HG02970 (cell line): Measurements from ENCODE around the gene SLC38A6.
"Not testable (repeated sequence)": the region's sequence is repeated elsewhere in the genome, so short reads cannot be mapped to it uniquely, and the experiment has no call there.

Source experiments
- ATAC-seq: cut with Tn5 transposase; IDR thresholded peaks from one replicate; pipeline ENCODE4 v1.9.1; 2021; ENCODE audit warnings: mild to moderate bottlenecking, moderate library complexity, moderate number of reproducible peaks; ENCODE audit not compliant: unreplicated experiment, low FRiP score

Gene SLC38A6

GRCh38 chr14:61048640-61049039 lies 67.6 kb downstream of the SLC38A6 start:
- no peak for ATAC-seq

DNA sequence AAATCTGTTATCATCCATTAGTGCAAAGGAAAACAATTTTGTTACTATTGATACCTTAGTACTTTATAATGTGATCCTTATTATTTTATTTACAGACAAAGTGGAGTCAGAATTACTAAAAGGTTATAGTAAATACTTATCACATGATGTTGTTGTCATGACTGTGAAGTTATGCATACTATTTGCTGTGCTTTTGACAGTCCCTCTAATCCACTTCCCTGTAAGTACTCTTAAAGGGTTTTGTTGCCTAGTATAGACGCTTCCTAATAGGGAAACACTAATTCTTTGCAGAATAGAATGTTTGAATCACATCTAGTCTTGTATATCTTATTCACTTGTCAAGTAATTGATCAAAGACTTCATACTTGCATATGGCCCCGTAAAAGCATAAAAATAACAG lies 69.4 kb downstream of the SLC38A6 start:
- no peak for ATAC-seq

GRCh38 chr14:61051051-61051450 lies 70.0 kb downstream of the SLC38A6 start:
- no peak for ATAC-seq

DNA sequence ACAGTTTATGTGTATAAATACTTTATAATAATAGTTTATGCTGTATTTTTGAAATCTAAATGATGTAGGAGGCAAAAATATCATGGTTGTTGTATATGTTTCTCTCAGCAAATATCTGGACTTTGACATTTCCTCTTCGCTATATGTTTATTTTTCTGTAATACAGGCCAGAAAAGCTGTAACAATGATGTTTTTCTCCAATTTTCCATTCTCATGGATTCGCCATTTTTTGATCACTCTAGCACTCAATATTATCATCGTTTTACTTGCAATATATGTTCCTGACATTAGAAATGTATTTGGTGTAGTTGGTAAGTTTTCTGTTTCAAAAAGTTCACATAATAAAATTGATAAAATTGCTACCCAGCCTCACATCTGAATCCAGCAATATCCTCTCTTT lies 70.6 kb downstream of the SLC38A6 start:
- no peak for ATAC-seq

GRCh38 chr14:61063461-61063860 lies 82.4 kb downstream of the SLC38A6 start:
- ATAC-seq, result no peak

DNA sequence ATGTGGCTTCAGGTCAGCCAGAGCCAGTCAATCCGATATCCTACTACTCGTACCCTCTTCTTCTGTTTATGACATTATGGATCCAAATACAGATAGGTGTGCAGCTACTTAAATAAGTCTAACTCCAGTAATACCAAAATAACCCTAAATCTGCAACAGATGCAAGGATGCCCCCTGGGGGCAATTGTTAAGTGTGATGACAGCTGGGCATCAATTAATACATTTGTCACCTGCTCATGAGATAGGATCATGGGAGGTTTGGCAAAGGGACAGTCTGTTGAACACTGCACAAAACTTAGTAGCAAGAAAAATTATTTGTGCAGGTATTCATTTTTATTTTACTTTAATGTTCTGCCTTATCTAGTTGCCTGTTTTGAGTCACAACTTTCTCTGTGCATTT lies 83.2 kb downstream of the SLC38A6 start:
- ATAC-seq, result no peak

GRCh38 chr14:61064856-61065255 lies 83.8 kb downstream of the SLC38A6 start:
- no peak for ATAC-seq

DNA sequence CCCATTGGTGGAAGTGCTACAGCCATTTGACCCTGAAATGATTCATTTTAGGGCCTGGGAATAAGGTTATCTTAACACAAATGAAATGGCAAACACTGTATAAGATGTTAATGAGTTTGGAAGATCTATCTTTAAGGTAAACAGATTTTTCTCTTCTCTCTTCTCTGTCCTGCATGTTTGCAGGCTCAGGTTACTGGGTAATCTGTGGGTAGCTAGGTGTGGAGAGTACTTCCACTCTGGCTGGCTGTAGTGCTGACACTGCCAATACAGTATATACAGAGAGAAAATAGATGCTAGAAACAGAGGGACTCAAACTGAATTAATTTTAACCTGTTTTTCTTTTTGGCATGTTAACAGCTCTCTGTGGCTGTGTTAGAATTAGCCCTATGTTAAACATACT lies 84.6 kb downstream of the SLC38A6 start:
- ATAC-seq, result no peak

- not testable (repeated sequence) for ATAC-seq
These were observed 91.4 kb downstream of the SLC38A6 start for GRCh38 chr14:61072442-61072841.

- ATAC-seq, result no peak
These were observed 93.8 kb downstream of the SLC38A6 start for GRCh38 chr14:61074852-61075251.

DNA sequence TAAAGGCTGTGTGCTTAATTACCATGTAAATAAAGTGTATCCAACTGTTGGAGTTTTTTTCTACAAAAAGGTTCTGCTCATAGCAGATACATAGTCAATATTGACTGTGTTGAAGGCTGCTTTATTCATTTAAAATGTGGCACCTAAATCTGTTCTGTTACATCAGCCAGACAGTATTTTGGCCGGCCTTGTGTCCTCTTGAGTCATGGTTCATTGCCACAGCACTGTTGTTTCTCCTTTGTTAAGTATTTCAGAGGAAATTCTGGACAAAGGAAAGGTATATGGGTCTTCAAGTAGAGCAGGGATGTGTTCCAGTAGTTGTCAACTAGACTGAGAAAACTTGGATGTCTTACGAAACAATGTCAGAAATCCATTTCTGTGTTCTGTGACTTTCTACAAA lies 95.5 kb downstream of the SLC38A6 start:
- ATAC-seq, result no peak

GRCh38 chr14:61077437-61077836 lies 96.4 kb downstream of the SLC38A6 start:
- no peak for ATAC-seq

DNA sequence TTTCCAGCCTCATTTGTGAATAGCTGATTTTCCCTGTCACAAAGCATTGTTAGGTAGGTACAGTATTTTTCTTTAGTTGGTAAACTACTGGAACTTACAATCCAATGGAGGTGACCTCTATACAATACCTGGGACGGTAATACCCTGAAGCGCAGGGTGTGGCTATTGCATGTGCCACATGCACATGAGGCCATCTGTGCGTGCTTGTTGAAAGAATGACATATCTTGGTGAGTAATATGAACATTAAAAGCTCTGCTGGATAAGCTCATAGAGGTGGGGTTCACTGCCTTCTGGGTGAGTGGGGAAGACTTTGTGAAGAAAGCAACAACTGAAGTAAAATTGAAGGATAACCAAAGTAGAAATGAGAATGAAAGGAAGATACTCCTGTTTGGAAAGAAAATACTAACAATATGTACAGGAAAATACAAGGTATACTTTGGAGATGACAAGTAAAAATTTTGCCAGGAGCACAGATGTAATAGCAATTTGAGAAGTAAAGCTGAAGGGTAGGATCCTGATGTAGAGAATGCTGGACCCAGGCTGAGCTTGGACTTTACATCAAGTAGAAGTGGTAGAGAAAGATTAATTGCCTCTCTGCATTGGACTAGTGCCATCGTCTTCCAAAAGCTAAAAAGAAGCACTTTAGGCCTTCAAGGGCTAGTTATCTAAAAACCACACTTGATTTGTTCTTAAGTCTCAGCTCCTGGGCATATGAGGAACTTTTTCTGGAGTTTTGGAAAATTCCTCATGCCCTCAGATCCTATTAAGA lies 97.1 kb downstream of the SLC38A6 start:
- ATAC-seq, result no peak

- ATAC-seq, result no peak
These were observed 99.6 kb downstream of the SLC38A6 start for GRCh38 chr14:61080591-61081010.

DNA sequence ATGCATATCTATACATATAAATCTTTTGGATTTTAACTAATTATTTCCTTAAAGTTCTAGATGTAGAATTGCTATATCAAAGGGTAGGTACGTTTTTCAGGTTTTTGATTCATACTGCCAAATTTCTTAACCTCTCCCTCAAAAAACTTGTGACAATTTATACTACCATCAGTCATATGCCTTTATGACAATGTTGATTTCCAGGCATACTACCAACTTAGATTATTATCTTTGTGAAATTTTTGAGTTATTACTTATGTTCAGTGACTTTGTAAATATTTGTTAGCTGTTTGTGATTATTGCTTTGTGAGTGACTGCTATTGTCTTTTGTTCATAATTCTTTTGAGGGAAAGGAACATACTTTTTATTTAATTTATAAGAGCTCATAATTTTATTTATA lies 107.0 kb downstream of the SLC38A6 start:
- no peak for ATAC-seq

DNA sequence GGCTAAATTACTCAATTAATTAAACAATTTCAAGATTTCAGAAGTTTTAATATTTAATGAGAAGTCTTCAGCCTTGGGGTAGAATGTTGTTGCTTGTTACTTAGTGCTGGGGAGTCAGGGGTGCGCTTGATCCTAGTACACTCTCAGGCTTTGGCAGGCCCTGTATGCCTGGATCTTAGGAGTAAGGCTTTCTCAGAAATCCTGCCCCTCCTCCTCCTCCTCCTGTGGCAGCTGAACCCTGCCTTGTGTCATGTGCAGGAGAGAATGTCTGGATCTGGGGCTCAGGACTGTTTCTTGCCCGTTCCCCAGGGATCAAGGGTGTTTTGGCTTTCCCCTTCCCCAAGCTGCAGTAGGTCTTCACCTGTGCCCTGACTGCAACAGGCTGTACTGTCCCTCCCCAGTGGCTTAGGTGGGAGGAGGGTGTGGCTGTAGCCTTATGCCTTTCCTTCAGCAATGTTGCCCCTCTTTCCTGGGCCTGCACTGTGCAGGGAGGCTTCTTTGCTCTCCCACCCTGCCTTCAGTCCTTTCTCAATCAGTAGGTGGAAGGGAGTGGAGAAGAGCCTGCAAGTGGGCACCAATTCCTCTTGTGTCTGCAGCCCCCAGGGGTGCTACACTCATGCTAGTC lies 108.2 kb downstream of the SLC38A6 start:
- ATAC-seq, result no peak

GRCh38 chr14:61090432-61091216 lies 109.6 kb downstream of the SLC38A6 start:
- peak; percentile 49 for ATAC-seq

- ATAC-seq, result no peak
These were observed 110.7 kb downstream of the SLC38A6 start for GRCh38 chr14:61091657-61092273.

DNA sequence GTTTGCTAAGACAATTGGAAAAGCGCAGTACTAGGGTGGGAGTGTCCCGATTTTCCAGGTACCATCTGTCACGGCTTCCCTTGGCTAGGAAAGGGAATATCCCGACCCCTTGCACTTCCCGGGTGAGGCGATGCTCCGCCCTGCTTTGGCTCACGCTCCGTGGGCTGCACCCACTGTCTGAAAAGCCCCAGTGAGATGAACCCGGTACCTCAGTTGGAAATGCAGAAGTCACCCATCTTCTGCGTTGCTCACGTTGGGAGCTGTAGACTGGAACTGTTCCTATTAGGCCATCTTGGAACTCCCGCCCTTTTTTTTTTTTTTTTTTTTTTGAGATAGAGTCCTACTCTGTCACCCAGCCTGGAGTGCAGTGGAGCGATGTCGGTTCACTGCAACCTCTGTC lies 117.1 kb downstream of the SLC38A6 start:
- not testable (repeated sequence) for ATAC-seq

DNA sequence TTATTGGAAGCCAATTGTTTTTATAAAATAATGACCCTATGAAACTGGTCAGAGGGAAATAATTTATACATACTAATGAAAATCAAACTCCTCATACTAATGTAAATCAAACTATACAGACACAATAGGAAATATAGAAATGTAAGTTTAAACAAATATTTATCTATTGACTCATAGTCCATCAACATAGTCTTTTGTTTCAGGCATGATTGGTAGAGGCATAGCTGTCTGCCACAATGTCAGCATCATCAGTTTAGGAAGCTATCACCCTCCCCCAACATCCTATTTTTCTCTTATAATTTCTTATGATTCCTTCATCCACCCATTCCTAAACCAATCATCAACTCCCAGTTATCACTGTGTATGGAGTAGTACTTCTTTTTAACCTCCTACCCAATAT lies 117.7 kb downstream of the SLC38A6 start:
- no peak for ATAC-seq
